SK-N-SH treated with all-trans-retinoic acid at 6 μM for 48 hours (cell line): ENCODE measurements around the gene TMEM182.

Experiments
- ARNTL ChIP-seq: fragments of 450-650 bp; formaldehyde crosslinking; IDR thresholded peaks from 2 replicates; pipeline ENCODE4 v1.5.0; 2020; ENCODE audit warnings: low read depth, mild to moderate bottlenecking, moderate library complexity, borderline replicate concordance
- BACH2 ChIP-seq: fragments of 250-450 bp; sonication (Bioruptor Pico); IDR thresholded peaks from 2 replicates; pipeline ENCODE4 v1.9.0; 2021; ENCODE audit warnings: mild to moderate bottlenecking, borderline replicate concordance
- CSDC2 ChIP-seq: fragments of 250-450 bp; sonication (Bioruptor Pico); IDR thresholded peaks from 2 replicates; pipeline ENCODE4 v1.5.0; 2020; ENCODE audit warnings: mild to moderate bottlenecking, moderate library complexity
- CSRNP3 ChIP-seq: fragments of 250-450 bp; sonication (Bioruptor Pico); IDR thresholded peaks from 2 replicates; pipeline ENCODE4 v1.5.1; 2021; ENCODE audit warnings: mild to moderate bottlenecking, moderate library complexity
- GLIS3 ChIP-seq: fragments of 250-450 bp; sonication (Bioruptor Pico); IDR thresholded peaks from 2 replicates; pipeline ENCODE4 v1.5.0; 2020; ENCODE audit warnings: mild to moderate bottlenecking, moderate library complexity
- ISL1 ChIP-seq: fragments of 250-450 bp; sonication (Bioruptor Pico); IDR thresholded peaks from 2 replicates; pipeline ENCODE4 v2.1.2; 2022; ENCODE audit warnings: mild to moderate bottlenecking, moderate library complexity
- OSR1 ChIP-seq: fragments of 250-450 bp; sonication (Bioruptor Pico); IDR thresholded peaks from 2 replicates; pipeline ENCODE4 v1.8.0; 2022; ENCODE audit warnings: moderate library complexity, mild to moderate bottlenecking, inconsistent platforms
- PPARA ChIP-seq: fragments of 250-450 bp; sonication (Bioruptor Pico); IDR thresholded peaks from 2 replicates; pipeline ENCODE4 v1.5.0; 2020; ENCODE audit warnings: mild to moderate bottlenecking, borderline replicate concordance
- RARB ChIP-seq: fragments of 250-450 bp; sonication (Bioruptor Pico); IDR thresholded peaks from 2 replicates; pipeline ENCODE4 v1.8.0; 2021; ENCODE audit warnings: mild to moderate bottlenecking, moderate library complexity
- TOX ChIP-seq: fragments of 250-450 bp; sonication (Bioruptor Pico); IDR thresholded peaks from 2 replicates; pipeline ENCODE4 v1.8.0; 2021; ENCODE audit warnings: mild to moderate bottlenecking, moderate library complexity, borderline replicate concordance
- ZC3H10 ChIP-seq: fragments of 250-450 bp; sonication (Bioruptor Pico); IDR thresholded peaks from 2 replicates; pipeline ENCODE4 v1.5.1; 2021; ENCODE audit warnings: mild to moderate bottlenecking, moderate library complexity
- TF ChIP-seq, protein P1 (sequence below): fragments of 250-450 bp; sonication (Bioruptor Pico); IDR thresholded peaks from 2 replicates; pipeline ENCODE4 v1.5.1; 2020; ENCODE audit warnings: low read depth, mild to moderate bottlenecking, moderate library complexity
- TF ChIP-seq, protein P2 (sequence below): fragments of 250-450 bp; sonication (Bioruptor Pico); IDR thresholded peaks from 2 replicates; pipeline ENCODE4 v1.8.0; 2020; ENCODE audit warnings: mild to moderate bottlenecking, moderate library complexity, borderline replicate concordance

GRCh38 chr2:102754456-102755145 is 7.2 kb upstream of the TMEM182 start:
- no peak for TF ChIP-seq ISL1
- no peak for TF ChIP-seq ARNTL (CRISPR knock-in tag)
- no peak for TF ChIP-seq TOX
- TF ChIP-seq, protein P1, sequence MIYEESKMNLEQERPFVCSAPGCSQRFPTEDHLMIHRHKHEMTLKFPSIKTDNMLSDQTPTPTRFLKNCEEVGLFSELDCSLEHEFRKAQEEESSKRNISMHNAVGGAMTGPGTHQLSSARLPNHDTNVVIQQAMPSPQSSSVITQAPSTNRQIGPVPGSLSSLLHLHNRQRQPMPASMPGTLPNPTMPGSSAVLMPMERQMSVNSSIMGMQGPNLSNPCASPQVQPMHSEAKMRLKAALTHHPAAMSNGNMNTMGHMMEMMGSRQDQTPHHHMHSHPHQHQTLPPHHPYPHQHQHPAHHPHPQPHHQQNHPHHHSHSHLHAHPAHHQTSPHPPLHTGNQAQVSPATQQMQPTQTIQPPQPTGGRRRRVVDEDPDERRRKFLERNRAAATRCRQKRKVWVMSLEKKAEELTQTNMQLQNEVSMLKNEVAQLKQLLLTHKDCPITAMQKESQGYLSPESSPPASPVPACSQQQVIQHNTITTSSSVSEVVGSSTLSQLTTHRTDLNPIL (CRISPR knock-in tag): no peak
- TF ChIP-seq GLIS3 (CRISPR knock-in tag): no peak
- TF ChIP-seq, protein P2, sequence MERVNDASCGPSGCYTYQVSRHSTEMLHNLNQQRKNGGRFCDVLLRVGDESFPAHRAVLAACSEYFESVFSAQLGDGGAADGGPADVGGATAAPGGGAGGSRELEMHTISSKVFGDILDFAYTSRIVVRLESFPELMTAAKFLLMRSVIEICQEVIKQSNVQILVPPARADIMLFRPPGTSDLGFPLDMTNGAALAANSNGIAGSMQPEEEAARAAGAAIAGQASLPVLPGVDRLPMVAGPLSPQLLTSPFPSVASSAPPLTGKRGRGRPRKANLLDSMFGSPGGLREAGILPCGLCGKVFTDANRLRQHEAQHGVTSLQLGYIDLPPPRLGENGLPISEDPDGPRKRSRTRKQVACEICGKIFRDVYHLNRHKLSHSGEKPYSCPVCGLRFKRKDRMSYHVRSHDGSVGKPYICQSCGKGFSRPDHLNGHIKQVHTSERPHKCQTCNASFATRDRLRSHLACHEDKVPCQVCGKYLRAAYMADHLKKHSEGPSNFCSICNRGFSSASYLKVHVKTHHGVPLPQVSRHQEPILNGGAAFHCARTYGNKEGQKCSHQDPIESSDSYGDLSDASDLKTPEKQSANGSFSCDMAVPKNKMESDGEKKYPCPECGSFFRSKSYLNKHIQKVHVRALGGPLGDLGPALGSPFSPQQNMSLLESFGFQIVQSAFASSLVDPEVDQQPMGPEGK (CRISPR knock-in tag): no peak
- no peak for TF ChIP-seq PPARA (CRISPR knock-in tag)
- TF ChIP-seq OSR1 (CRISPR knock-in tag): no peak
- no peak for TF ChIP-seq BACH2 (CRISPR knock-in tag)
- no peak for TF ChIP-seq CSRNP3 (CRISPR knock-in tag)
- TF ChIP-seq RARB (CRISPR knock-in tag): no peak
- no peak for TF ChIP-seq ZC3H10
- TF ChIP-seq CSDC2 (CRISPR knock-in tag): no peak
